Measurements from ENCODE around the gene TMEM184B. TPM values are rescaled to one million over a fixed set of nuclear protein-coding genes. Genes with fewer than 3 reads are reported as not detected.

TMEM184B gene
- total and polyA plus RNA-seq, 2 donors (not counting 1 experiment from before 2014, with no cell fraction given): 9.9 to 24.7 TPM

GRCh38 chr22:38175206-38176118 is 97.3 kb downstream of the TMEM184B start:
- intact Hi-C loops (cut with micrococcal nuclease): no loop called here
- H3K4me2 ChIP-seq (replicated peaks; ENCODE audit: low read depth, low read length, poor library complexity, severe bottlenecking): peak overlapping the region; percentile 41

More at GRCh38 chr22:38175206-38176118, 97.3 kb downstream of the TMEM184B start:
- Histone ChIP-seq H3K9me3 (ENCODE audit: control extremely low read depth in 1 of 3, control insufficient read depth in 2 of 3, insufficient read depth in 1 of 3, low read length in 2 of 3) (no peaks in the 10 kb centered on the region), H3K27ac (ENCODE audit: low read length in 2 of 2) (no peak overlapping the region), H3K79me2 (ENCODE audit: control insufficient read depth, insufficient read depth, low read length) (peaks cover 33% of the 10 kb centered on the region), H4K20me1 (ENCODE audit: control insufficient read depth, insufficient read depth, low read length, poor library complexity, severe bottlenecking) (peaks cover 5% of the 10 kb centered on the region), H3K4me1 (ENCODE audit: control insufficient read depth in 2 of 2, insufficient read depth in 2 of 2, low read length in 2 of 2) (peaks cover 21 to 26% of the 10 kb centered on the region in 2 donors), H3K9ac (ENCODE audit: low read length) (no peak overlapping the region), H3K4me3 (ENCODE audit: control extremely low read depth in 1 of 5, extremely low read depth in 1 of 5, insufficient read depth in 1 of 5, low read depth in 2 of 5, low read length in 4 of 5) (no peak overlapping the region), H2AFZ (ENCODE audit: insufficient read depth, low read depth, low read length, poor library complexity, severe bottlenecking) (no peak overlapping the region), H3K36me3 (replicated peaks in 1 of 2; ENCODE audit: control extremely low read depth in 1 of 2, control insufficient read depth in 1 of 2, extremely low read depth in 1 of 2, insufficient read depth in 2 of 2, low read length in 1 of 2) (no peaks in the 10 kb centered on the region), H3K27me3 (replicated peaks in 1 of 4; ENCODE audit: control extremely low read depth in 1 of 4, control insufficient read depth in 3 of 4, insufficient read depth in 4 of 4, low read length in 3 of 4) (no peaks in the 10 kb centered on the region)
- Mint-ChIP-seq H3K9me3 (ENCODE audit: insufficient read depth) (no peaks in the 10 kb centered on the region), H3K4me1 (peaks cover 30% of the 10 kb centered on the region), H3K27ac (no peak overlapping the region), H3K27me3 (no peaks in the 10 kb centered on the region), H3K4me3 (no peak overlapping the region)
- ATAC-seq (ENCODE audit: low read depth) (no peak), DNase-seq (no peak)
- CTCF ChIA-PET: interaction anchor here (0.8 to 1.3 kb wide), 2 partner anchors 12 to 27 kb away, joined by 3 read pairs; no protein-coding TSS in a partner anchor
- POLR2A ChIA-PET: interaction anchor here (0.6 kb wide), 1 partner anchor 32 kb away, joined by 3 read pairs; no protein-coding TSS in a partner anchor
- 94% methylated on average over 15 of the region's 17 CpGs for WGBS (ENCODE audit: insufficient coverage)
- TF ChIP-seq CTCF (IDR thresholded peaks at IDR 0.05) (no peak), EZH2 (IDR thresholded peaks at IDR 0.05; ENCODE audit: borderline replicate concordance, insufficient read depth, low read depth, low read length, poor library complexity, severe bottlenecking) (no peak)
